Nephron (organoid): ENCODE results near the gene DUSP16.
A peak's percentile ranks its signal among the peaks of the same experiment; 100 is the strongest.
"Not testable (repeated sequence)": the region's sequence is repeated elsewhere in the genome, so short reads cannot be mapped to it uniquely, and the experiment has no call there.

ENCODE experiments used
- H3K27ac Mint-ChIP-seq, 3 experiments: 2 replicates each; pipeline ENCODE4 v1.8.0; 2020; ENCODE audit warnings: mixed read lengths in 3 of 3, mild to moderate bottlenecking in 2 of 3, moderate library complexity in 1 of 3
- H3K27me3 Mint-ChIP-seq: 2 replicates; pipeline ENCODE4 v1.8.0; 2021; ENCODE audit warnings: low read depth, mild to moderate bottlenecking, moderate library complexity, mixed read lengths
- H3K36me3 Mint-ChIP-seq: 2 replicates; pipeline ENCODE4 v1.8.0; 2020; ENCODE audit warnings: low read depth, mixed read lengths
- H3K4me1 Mint-ChIP-seq: 2 replicates; pipeline ENCODE4 v1.8.0; 2020; ENCODE audit warnings: mixed read lengths
- H3K4me3 Mint-ChIP-seq, 3 experiments: 2 replicates each; pipeline ENCODE4 v1.8.0; 2020; ENCODE audit warnings: mild to moderate bottlenecking in 3 of 3, mixed read lengths in 3 of 3, moderate library complexity in 2 of 3
- H3K9me3 Mint-ChIP-seq: 2 replicates; pipeline ENCODE4 v1.8.0; 2020; ENCODE audit warnings: mixed read lengths
- TF ChIP-seq, protein P1 (sequence below), 3 experiments: fragments of 200-600 bp; sonication (generic); IDR thresholded peaks; one replicate each; pipeline ENCODE4 v1.5.0; 2021; ENCODE audit warnings: antibody characterized with exemption in 3 of 3; ENCODE audit not compliant: unreplicated experiment in 3 of 3

Gene DUSP16

GRCh38 chr12:12524128-12524527 is 38.5 kb downstream of the DUSP16 start:
- Mint-ChIP-seq H3K36me3 (peaks cover 11% of the 10 kb centered on the region), H3K9me3 (no peaks in the 10 kb centered on the region), H3K4me1 (peaks cover 10% of the 10 kb centered on the region), H3K4me3 (no peak overlapping the region), H3K27ac (no peak overlapping the region), H3K27me3 (no peaks in the 10 kb centered on the region)
- TF ChIP-seq, protein P1, sequence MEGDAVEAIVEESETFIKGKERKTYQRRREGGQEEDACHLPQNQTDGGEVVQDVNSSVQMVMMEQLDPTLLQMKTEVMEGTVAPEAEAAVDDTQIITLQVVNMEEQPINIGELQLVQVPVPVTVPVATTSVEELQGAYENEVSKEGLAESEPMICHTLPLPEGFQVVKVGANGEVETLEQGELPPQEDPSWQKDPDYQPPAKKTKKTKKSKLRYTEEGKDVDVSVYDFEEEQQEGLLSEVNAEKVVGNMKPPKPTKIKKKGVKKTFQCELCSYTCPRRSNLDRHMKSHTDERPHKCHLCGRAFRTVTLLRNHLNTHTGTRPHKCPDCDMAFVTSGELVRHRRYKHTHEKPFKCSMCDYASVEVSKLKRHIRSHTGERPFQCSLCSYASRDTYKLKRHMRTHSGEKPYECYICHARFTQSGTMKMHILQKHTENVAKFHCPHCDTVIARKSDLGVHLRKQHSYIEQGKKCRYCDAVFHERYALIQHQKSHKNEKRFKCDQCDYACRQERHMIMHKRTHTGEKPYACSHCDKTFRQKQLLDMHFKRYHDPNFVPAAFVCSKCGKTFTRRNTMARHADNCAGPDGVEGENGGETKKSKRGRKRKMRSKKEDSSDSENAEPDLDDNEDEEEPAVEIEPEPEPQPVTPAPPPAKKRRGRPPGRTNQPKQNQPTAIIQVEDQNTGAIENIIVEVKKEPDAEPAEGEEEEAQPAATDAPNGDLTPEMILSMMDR (IDR thresholded peaks at IDR 0.05; ENCODE audit: unreplicated experiment in 3 of 3) = no peak

DNA sequence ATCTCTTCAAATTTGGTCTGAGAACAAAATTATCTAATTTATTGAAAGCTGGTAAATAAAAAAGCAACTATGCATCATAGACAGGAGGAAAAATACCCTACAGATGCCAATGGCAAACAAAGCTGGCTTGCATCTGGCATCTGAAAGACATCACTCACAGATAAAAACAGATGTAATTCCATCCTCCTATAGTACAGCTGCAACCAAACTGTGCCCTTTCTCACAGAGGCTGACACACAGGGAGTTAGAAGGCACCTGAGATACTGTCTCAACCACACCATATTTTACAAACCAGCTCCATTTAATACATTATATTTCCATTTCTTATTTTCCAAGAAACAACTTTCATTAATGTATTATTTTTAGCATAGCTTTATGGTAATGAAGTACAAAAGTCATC is 39.4 kb downstream of the DUSP16 start:
- Mint-ChIP-seq H3K27me3 (no peaks in the 10 kb centered on the region), H3K9me3 (no peaks in the 10 kb centered on the region), H3K4me3 (no peak overlapping the region), H3K27ac (no peak overlapping the region), H3K4me1 (peaks cover 3% of the 10 kb centered on the region), H3K36me3 (peaks cover 15% of the 10 kb centered on the region)
- TF ChIP-seq, protein P1 (IDR thresholded peaks at IDR 0.05; ENCODE audit: unreplicated experiment in 3 of 3) = no peak

- H3K27me3 Mint-ChIP-seq, H3K9me3 Mint-ChIP-seq, H3K4me3 Mint-ChIP-seq, H3K4me1 Mint-ChIP-seq: not testable (repeated sequence)
- Mint-ChIP-seq H3K27ac (peak overlapping the region in 1 of 3 experiments; percentile 15), H3K36me3 (peaks cover 15% of the 10 kb centered on the region)
Measured at GRCh38 chr12:12522657-12523056, 40.0 kb downstream of the DUSP16 start.

- Mint-ChIP-seq H3K36me3 (peaks cover 20% of the 10 kb centered on the region), H3K27me3 (no peaks in the 10 kb centered on the region), H3K9me3 (no peaks in the 10 kb centered on the region), H3K4me1 (no peaks in the 10 kb centered on the region), H3K4me3 (no peak overlapping the region), H3K27ac (peak overlapping the region in 1 of 3 experiments; percentile 11)
- TF ChIP-seq, protein P1 (IDR thresholded peaks at IDR 0.05; ENCODE audit: unreplicated experiment in 3 of 3) = no peak
Measured at GRCh38 chr12:12521888-12522287, 40.8 kb downstream of the DUSP16 start.

- H3K27ac Mint-ChIP-seq = peak overlapping the region in 1 of 3 experiments; percentile 15
- TF ChIP-seq, protein P1 (IDR thresholded peaks at IDR 0.05; ENCODE audit: unreplicated experiment in 3 of 3) = no peak
- no peaks in the 10 kb centered on the region for H3K4me1 Mint-ChIP-seq
- no peaks in the 10 kb centered on the region for H3K9me3 Mint-ChIP-seq
- H3K36me3 Mint-ChIP-seq = peaks cover 26% of the 10 kb centered on the region
- H3K4me3 Mint-ChIP-seq = no peak overlapping the region
- no peaks in the 10 kb centered on the region for H3K27me3 Mint-ChIP-seq
Measured at GRCh38 chr12:12521044-12521485, 41.6 kb downstream of the DUSP16 start.

DNA sequence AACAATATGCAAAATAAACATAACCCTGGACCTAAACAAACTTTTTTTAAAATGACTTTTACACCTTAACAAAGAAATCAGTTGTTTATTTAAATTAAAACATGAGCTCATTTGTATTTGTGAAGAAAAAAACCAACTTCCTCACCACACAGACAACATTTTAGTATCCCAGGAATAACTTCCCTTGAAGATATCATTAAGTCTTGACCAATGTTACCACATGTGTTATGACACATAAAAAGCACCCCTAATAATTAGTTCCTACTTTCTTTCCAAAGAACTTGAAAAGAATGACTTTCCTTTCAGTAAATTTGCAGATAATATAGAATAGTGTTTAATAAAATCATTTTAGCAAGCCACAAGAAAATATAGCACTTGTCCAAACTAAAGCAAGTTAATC is 42.4 kb downstream of the DUSP16 start:
- H3K27ac Mint-ChIP-seq = no peak overlapping the region
- TF ChIP-seq, protein P1 (IDR thresholded peaks at IDR 0.05; ENCODE audit: unreplicated experiment in 3 of 3) = no peak
- H3K9me3 Mint-ChIP-seq = no peaks in the 10 kb centered on the region
- H3K36me3 Mint-ChIP-seq = peaks cover 26% of the 10 kb centered on the region
- no peaks in the 10 kb centered on the region for H3K4me1 Mint-ChIP-seq
- no peak overlapping the region for H3K4me3 Mint-ChIP-seq
- no peaks in the 10 kb centered on the region for H3K27me3 Mint-ChIP-seq
